GM13976 (cell line): ENCODE measurements around the gene CHPF2.

ENCODE experiments used
- DNase-seq: peaks from one replicate; pipeline ENCODE4 v3.0.0; 2012; ENCODE audit warnings: low spot score
- in situ Hi-C: fragments of 300-500 bp; cut with MboI; formaldehyde crosslinking; loops from one replicate; pipeline ENCODE4 v1.12.0; 2022; ENCODE audit warnings: low sequenced_read_pairs, mixed read lengths, inconsistent platforms; ENCODE audit not compliant: unreplicated experiment
- TF ChIP-seq, protein P1 (sequence below): IDR thresholded peaks from 2 replicates; pipeline ENCODE4 v1.5.1; 2012; ENCODE audit warnings: borderline replicate concordance, mild to moderate bottlenecking; ENCODE audit not compliant: insufficient read depth; ENCODE audit errors: extremely low read depth, missing control alignments, control extremely low read depth

Gene CHPF2

DNA sequence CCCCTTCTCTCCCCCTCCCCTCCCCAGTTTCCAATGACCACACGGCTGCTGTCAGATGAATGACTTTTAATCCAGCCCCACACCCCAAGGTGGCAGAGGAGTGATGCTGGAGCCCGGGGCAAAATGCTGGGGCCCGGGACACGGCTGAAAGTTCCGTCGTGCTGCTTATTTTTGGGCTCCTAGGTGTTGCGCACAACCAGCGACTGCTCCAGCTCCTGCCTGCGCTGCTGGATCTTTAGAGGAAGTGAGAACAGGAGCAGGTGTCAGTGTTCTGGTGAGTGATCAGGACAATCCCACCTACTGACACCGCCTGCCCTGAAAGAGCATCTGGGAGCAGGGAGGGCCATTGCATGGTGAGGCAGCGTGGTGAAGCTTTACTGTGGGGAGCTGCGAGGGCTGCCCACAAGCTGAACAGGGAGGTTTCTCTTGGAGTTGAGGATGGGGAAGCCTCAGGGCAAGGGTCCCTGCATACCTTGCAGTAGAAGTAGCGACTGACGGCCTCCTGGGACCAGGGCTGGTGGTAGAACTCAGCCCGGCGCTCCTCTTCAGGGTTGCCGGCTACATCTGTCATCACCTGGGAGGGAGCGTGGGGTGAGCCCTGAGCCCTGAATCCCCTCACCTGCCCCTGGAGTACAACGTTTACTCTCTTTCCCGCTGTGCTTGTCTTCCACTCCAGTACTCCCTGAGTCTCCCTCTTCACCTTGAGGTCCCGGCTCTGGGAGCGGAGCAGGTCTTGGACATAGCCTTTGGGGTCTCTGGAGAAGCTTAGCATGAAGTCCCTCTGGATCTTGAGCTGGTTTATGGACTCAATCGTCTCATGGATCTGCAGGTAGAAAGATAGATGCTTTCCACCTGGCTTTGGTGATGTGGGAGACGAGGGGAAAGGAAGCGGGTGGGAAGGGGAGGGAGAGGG is 6.9 kb downstream of the CHPF2 start:
- TF ChIP-seq, protein P1, sequence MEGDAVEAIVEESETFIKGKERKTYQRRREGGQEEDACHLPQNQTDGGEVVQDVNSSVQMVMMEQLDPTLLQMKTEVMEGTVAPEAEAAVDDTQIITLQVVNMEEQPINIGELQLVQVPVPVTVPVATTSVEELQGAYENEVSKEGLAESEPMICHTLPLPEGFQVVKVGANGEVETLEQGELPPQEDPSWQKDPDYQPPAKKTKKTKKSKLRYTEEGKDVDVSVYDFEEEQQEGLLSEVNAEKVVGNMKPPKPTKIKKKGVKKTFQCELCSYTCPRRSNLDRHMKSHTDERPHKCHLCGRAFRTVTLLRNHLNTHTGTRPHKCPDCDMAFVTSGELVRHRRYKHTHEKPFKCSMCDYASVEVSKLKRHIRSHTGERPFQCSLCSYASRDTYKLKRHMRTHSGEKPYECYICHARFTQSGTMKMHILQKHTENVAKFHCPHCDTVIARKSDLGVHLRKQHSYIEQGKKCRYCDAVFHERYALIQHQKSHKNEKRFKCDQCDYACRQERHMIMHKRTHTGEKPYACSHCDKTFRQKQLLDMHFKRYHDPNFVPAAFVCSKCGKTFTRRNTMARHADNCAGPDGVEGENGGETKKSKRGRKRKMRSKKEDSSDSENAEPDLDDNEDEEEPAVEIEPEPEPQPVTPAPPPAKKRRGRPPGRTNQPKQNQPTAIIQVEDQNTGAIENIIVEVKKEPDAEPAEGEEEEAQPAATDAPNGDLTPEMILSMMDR, result no peak
- in situ Hi-C loops, result no loop called here
- DNase-seq, result no peak

GRCh38 chr7:151239837-151240459 is 7.7 kb downstream of the CHPF2 start:
- DNase-seq, result no peak
- TF ChIP-seq, protein P1, result no peak
- in situ Hi-C loops, result no loop called here

GRCh38 chr7:151240536-151240935 is 8.3 kb downstream of the CHPF2 start:
- in situ Hi-C loops, result no loop called here
- TF ChIP-seq, protein P1, result no peak
- no peak for DNase-seq

DNA sequence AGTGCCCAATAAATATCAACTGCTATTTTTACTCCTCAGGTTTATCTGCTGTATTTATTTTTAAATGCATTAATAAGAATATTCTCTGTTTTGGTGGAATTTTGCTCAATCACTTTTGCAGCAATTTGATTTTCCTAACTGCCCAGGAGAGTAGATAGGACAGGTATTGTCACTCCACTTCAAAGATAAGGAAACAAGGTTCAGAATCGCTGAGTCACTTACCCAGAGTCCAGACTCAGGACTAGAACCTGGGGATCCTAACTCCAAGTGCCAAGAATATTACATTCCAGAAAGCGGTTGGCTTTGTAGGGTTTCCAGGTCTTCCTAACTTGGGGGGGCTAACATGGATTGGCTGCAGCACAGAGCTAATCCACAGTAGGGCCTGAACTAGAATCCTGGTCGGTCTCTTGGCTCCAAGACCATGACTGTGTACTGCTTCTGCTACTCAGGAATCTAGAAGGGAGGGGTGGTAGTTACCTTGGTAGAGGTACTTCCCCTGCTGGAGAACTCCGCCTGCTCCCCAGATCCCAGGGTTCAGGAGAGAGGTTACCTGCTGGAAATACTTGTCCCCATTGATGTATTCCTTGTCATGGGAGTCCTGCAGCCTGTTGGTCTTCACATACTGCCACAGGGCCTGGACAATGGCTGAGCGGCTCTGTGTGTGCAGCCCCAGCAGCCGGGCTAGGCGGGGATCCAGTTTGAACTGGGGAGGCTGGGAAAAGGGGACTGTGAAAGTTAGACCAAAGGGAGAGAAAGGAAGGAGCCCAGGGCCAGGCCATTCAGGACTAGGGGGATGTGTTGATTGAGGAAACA is 8.9 kb downstream of the CHPF2 start:
- TF ChIP-seq, protein P1, result no peak
- DNase-seq, result no peak
- in situ Hi-C loops, result no loop called here

GRCh38 chr7:151241755-151242096 is 9.4 kb downstream of the CHPF2 start:
- in situ Hi-C loops, result no loop called here
- TF ChIP-seq, protein P1, result no peak

More at GRCh38 chr7:151241755-151242096, 9.4 kb downstream of the CHPF2 start:
- no peak for DNase-seq
